Neuron (in vitro differentiated cells): Measurements from ENCODE around the gene SH2D1A.

Experiments
- H2AFZ ChIP-seq: one replicate; pipeline ENCODE4 v1.6.1; 2013; ENCODE audit warnings: low read depth, mild to moderate bottlenecking, inconsistent platforms, low read length, moderate library complexity
- H3K27me3 ChIP-seq: one replicate; pipeline ENCODE4 v1.6.1; 2013; ENCODE audit warnings: low read length; ENCODE audit not compliant: insufficient read depth
- H3K36me3 ChIP-seq: one replicate; pipeline ENCODE4 v1.6.1; 2013; ENCODE audit warnings: low read length; ENCODE audit not compliant: insufficient read depth
- H3K4me1 ChIP-seq: one replicate; pipeline ENCODE4 v1.6.1; 2013; ENCODE audit warnings: low read length; ENCODE audit not compliant: insufficient read depth
- H3K4me3 ChIP-seq: 2 replicates; pipeline ENCODE4 v1.5.1; 2013; ENCODE audit warnings: mild to moderate bottlenecking, low read length, moderate library complexity
- H3K9me3 ChIP-seq: one replicate; pipeline ENCODE4 v1.6.1; 2013; ENCODE audit warnings: low read length

Gene SH2D1A

DNA sequence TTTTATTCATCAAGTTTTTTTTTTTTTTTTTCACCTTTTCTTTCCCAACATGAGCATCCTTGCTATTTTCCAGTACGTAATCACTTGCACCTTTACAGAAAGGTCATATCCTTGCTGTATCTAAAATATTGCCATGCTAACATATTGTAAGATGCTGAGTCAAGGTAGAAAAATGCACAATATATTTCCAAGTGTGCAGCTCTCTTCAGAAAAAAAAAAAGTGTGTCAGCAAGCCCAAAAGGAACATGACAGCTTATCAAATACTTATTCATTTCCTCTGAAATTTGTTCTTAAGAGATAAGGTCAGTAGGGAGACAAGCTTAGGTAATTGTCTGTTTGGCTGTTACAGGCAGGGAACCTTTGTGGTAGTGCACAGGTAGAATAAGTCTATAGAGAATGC lies 27.0 kb downstream of the SH2D1A start:
- no peaks in the 10 kb centered on the region for H3K4me1 ChIP-seq
- H3K9me3 ChIP-seq, result no peaks in the 10 kb centered on the region
- no peaks in the 10 kb centered on the region for H3K36me3 ChIP-seq
- no peaks in the 10 kb centered on the region for H3K27me3 ChIP-seq
- H3K4me3 ChIP-seq, result no peak overlapping the region
- H2AFZ ChIP-seq, result no peak overlapping the region

GRCh38 chrX:124378643-124379042 lies 32.3 kb downstream of the SH2D1A start:
- H3K4me3 ChIP-seq, result no peak overlapping the region
- peaks cover 8% of the 10 kb centered on the region for H3K27me3 ChIP-seq
- no peaks in the 10 kb centered on the region for H3K36me3 ChIP-seq
- H3K9me3 ChIP-seq, result no peaks in the 10 kb centered on the region
- H3K4me1 ChIP-seq, result no peaks in the 10 kb centered on the region
- H2AFZ ChIP-seq, result peak overlapping the region; percentile 38

GRCh38 chrX:124383354-124383753 lies 37.0 kb downstream of the SH2D1A start:
- Histone ChIP-seq H3K36me3 (no peaks in the 10 kb centered on the region), H2AFZ (no peak overlapping the region), H3K4me3 (no peak overlapping the region), H3K4me1 (peaks cover 8% of the 10 kb centered on the region), H3K27me3 (peaks cover 8% of the 10 kb centered on the region), H3K9me3 (no peaks in the 10 kb centered on the region)

DNA sequence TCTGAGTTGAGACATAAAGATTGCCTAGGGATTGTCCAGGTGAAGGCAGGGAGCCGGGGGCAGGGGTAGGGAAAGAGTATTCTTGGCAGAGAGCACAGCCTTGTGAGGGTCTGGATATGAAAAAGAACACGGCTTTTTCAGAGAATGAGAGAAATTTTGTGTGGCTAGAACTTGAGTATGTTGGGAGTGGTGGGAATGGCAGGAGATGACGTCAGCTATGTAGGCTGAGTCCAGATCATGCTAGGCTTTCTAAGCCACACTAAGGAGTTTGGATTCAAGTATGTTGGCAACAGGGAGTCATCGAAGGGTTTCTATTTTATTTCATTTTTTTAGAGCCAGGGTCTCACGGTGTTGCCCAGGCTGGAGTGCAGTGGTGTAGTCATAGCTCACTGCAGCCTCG lies 40.0 kb downstream of the SH2D1A start:
- Histone ChIP-seq H2AFZ (no peak overlapping the region), H3K4me3 (no peak overlapping the region), H3K9me3 (no peaks in the 10 kb centered on the region), H3K27me3 (no peaks in the 10 kb centered on the region), H3K36me3 (no peaks in the 10 kb centered on the region), H3K4me1 (peaks cover 8% of the 10 kb centered on the region)

- Histone ChIP-seq H3K27me3 (no peaks in the 10 kb centered on the region), H3K36me3 (no peaks in the 10 kb centered on the region), H3K9me3 (no peaks in the 10 kb centered on the region), H2AFZ (no peak overlapping the region), H3K4me1 (peaks cover 8% of the 10 kb centered on the region), H3K4me3 (no peak overlapping the region)
Measured at GRCh38 chrX:124388562-124388961, 42.2 kb downstream of the SH2D1A start.

DNA sequence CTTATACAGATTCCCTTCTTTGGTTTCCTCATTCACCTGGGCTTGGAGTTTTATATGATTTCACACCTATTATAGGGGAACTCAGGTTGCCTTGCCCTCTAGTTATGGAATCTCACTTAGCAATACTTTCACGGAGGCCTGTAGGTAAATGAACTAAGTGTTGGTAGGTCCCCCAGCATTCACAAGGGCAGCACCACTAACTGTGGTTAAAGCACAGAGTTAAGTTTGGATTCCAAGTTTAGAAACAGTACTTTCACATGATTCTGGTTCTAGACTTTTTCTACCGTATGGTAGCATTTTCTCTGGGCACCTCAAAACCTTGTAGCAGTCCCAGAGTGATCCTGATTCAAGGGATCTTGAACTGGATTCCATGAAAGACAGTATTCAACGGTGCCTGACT lies 46.4 kb downstream of the SH2D1A start:
- Histone ChIP-seq H2AFZ (no peak overlapping the region), H3K36me3 (no peaks in the 10 kb centered on the region), H3K4me3 (no peak overlapping the region), H3K9me3 (no peaks in the 10 kb centered on the region), H3K27me3 (peaks cover 2% of the 10 kb centered on the region), H3K4me1 (peaks cover 6% of the 10 kb centered on the region)

DNA sequence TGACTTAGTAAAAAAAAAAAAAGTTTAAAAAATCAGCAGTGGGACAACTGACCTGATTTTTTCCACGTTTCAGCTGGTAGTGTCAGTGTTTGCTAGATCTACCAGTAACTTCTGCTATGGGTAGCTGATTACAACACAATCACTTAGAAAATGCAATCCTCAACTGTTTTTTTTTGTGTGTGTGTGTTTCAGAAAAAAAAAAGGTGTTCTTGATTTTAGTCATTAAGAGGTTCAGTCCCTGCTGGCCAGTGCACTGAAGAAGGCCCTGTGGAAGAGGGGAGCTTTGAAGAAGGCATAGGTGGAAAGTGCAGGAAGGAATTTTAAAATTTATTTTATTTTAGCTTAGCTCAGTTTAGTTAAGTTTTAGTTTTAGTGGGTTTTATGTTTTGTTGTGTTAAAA lies 46.9 kb downstream of the SH2D1A start:
- Histone ChIP-seq H3K36me3 (no peaks in the 10 kb centered on the region), H3K4me1 (peaks cover 1% of the 10 kb centered on the region), H3K27me3 (peaks cover 2% of the 10 kb centered on the region), H3K4me3 (no peak overlapping the region), H2AFZ (no peak overlapping the region), H3K9me3 (no peaks in the 10 kb centered on the region)

DNA sequence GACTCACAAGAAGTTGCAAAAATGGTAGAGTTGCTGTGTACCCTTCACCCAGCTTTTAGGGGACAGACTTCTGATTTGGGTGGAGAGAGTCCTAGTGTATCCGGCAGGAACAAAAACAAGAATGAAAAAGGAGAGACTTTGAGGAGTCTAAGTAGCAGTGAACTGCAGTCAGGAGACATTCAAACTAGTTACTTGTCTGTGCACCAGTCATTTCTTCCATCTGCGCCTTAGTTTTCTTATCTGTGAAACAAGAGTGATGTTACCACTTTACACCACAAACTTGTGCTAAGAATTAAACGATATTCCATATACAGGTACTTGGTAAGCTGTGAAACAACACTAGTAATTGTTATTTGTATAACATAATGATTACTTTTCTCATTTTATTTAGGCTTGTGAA lies 47.3 kb downstream of the SH2D1A start:
- Histone ChIP-seq H3K27me3 (peaks cover 2% of the 10 kb centered on the region), H2AFZ (no peak overlapping the region), H3K9me3 (no peaks in the 10 kb centered on the region), H3K4me1 (no peaks in the 10 kb centered on the region), H3K4me3 (no peak overlapping the region), H3K36me3 (no peaks in the 10 kb centered on the region)

DNA sequence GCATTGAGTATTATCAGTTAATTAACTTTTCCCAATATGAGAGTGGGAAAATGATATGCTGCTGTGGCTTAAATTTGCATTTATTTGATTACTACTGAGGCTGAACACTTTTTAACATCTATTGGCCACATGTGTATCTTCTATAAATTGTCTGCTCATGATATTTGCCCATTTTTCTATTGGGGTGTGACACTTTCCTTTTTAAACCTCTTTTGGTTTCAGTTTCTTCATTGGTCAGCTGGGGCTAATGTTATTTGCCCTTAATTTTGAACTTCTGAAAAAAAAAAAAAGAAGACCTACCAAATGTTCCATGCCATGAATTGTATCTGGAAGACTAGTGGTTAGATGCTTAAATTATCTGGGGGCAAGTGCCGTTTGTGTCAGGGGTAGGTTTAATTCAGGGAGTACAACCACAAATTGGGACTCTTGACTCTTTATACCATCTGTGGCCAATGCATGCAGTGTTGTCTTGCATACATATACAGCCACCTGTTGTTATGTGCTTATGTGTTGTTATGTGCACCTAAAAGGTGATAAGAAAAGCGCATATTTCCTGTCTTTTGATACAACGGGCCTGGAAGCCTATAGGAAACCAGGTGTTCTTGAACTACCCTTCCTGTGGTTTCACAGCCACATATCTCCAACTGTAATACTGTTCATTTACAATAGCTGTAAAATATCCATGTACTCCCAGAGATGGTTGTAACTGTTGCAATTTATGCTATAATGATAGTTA lies 49.0 kb downstream of the SH2D1A start:
- Histone ChIP-seq H3K4me1 (no peaks in the 10 kb centered on the region), H2AFZ (no peak overlapping the region), H3K36me3 (no peaks in the 10 kb centered on the region), H3K4me3 (no peak overlapping the region), H3K27me3 (peaks cover 2% of the 10 kb centered on the region), H3K9me3 (no peaks in the 10 kb centered on the region)

DNA sequence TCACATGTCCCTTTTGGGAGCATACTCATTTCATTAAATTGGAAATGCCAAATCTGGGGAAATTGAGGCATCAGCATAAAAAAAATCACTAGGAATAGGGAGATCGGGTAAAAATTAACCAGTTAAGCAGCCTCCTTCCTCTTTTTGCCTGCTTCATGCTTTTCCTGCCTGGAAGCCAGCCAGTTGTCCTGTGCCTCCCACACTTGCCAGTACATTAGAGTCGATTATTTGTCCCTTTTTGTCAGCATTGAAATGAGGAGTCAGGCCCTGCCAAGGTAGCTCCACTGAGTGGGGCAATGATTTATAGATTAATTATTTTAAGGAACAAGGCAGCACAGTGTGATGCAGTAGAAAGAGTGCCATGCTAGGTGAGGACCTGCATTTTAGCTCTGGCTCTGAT lies 55.3 kb downstream of the SH2D1A start:
- Histone ChIP-seq H3K27me3 (peaks cover 3% of the 10 kb centered on the region), H3K4me3 (no peak overlapping the region), H3K36me3 (no peaks in the 10 kb centered on the region), H2AFZ (no peak overlapping the region), H3K4me1 (no peaks in the 10 kb centered on the region), H3K9me3 (no peaks in the 10 kb centered on the region)

- Histone ChIP-seq H3K4me3 (no peak overlapping the region), H3K9me3 (no peaks in the 10 kb centered on the region), H3K4me1 (no peaks in the 10 kb centered on the region), H2AFZ (no peak overlapping the region), H3K27me3 (peaks cover 3% of the 10 kb centered on the region), H3K36me3 (no peaks in the 10 kb centered on the region)
Measured at GRCh38 chrX:124405868-124406267, 59.5 kb downstream of the SH2D1A start.

GRCh38 chrX:124406294-124407014 lies 60.1 kb downstream of the SH2D1A start:
- Histone ChIP-seq H3K4me1 (no peaks in the 10 kb centered on the region), H3K4me3 (no peak overlapping the region), H3K9me3 (no peaks in the 10 kb centered on the region), H3K36me3 (no peaks in the 10 kb centered on the region), H2AFZ (no peak overlapping the region), H3K27me3 (peaks cover 3% of the 10 kb centered on the region)

- Histone ChIP-seq H3K4me3 (no peak overlapping the region), H3K36me3 (no peaks in the 10 kb centered on the region), H3K9me3 (no peaks in the 10 kb centered on the region), H3K4me1 (no peaks in the 10 kb centered on the region), H3K27me3 (peaks cover 3% of the 10 kb centered on the region), H2AFZ (no peak overlapping the region)
Measured at GRCh38 chrX:124407226-124407625, 60.9 kb downstream of the SH2D1A start.
